Activated T-helper 1 cell treated with Interleukin-2 at 50 U/mL for 16 hours (primary cell): ENCODE results near the gene FRMD1.

Experiments used
- DNase-seq: peaks from one replicate; pipeline ENCODE4 v3.0.0-alpha.2; 2020; ENCODE audit warnings: low read depth

FRMD1 gene

GRCh38 chr6:168004945-168005344 is 74.1 kb downstream of the FRMD1 start:
- DNase-seq, result no peak

- DNase-seq, result no peak
Measured at GRCh38 chr6:168004023-168004422, 75.0 kb downstream of the FRMD1 start.
